RWPE1 (cell line): ENCODE measurements around the gene USB1.

Source experiments
- CTCF ChIA-PET: fragments of 350-600 bp; sonication (Branson Sonifier 250); formaldehyde crosslinking; extraction: SDS; loops from one replicate; lab custom pipeline; 2021; lab: Yijun Ruan, JAX
- POLR2A ChIA-PET: fragments of 400-600 bp; formaldehyde crosslinking; extraction: SDS; loops from one replicate; lab custom pipeline; 2020; ENCODE audit warnings: antibody characterized with exemption; ENCODE audit not compliant: low non-redundant PET; lab: Yijun Ruan, JAX
- DNase-seq: peaks from one replicate; pipeline ENCODE4 v3.0.0; 2012; ENCODE audit warnings: low spot score
- H3K27ac ChIP-seq: fragments of 450-650 bp; 2 replicates; pipeline ENCODE4 v1.5.1; 2017
- TF ChIP-seq, protein P1 (sequence below): fragments of 450-650 bp; conservative IDR thresholded peaks from 2 replicates; pipeline ENCODE4 v1.5.1; 2017; ENCODE audit warnings: low read depth, mild to moderate bottlenecking

Gene USB1

DNA sequence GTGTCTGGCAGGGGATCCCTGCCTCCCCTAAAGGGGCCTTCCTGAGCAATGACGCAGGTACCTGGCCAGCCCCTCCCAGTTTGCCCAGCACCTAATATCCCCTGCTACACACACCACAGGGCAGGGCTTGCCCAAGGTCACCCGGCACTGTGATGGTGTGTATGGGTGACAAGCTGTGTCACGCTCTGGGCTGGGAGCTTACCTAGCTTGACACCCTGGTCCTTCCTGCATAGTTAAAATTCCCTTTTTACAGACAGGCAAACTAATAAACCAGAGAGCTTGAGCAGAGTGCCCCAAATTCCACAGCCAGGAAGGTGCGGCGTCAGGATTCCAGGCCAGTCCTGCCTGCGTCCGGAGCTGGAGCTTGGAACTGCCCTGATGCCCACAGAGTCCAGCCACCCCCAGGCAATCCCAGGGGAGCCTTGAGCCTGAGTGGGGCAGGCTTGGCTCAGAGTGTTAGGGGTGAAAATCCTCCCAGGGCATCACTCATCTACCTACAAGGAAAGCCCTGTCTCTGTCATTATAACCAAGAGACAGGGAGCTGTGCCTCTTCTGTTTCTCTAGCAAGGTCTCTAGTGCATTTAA lies 42.5 kb downstream of the USB1 start:
- ChIA-PET POLR2A (interaction anchor here (0.5 kb wide), 1 partner anchor 39 kb away, joined by 8 read pairs; no protein-coding TSS in a partner anchor), CTCF (no interaction called here)
- TF ChIP-seq, protein P1, sequence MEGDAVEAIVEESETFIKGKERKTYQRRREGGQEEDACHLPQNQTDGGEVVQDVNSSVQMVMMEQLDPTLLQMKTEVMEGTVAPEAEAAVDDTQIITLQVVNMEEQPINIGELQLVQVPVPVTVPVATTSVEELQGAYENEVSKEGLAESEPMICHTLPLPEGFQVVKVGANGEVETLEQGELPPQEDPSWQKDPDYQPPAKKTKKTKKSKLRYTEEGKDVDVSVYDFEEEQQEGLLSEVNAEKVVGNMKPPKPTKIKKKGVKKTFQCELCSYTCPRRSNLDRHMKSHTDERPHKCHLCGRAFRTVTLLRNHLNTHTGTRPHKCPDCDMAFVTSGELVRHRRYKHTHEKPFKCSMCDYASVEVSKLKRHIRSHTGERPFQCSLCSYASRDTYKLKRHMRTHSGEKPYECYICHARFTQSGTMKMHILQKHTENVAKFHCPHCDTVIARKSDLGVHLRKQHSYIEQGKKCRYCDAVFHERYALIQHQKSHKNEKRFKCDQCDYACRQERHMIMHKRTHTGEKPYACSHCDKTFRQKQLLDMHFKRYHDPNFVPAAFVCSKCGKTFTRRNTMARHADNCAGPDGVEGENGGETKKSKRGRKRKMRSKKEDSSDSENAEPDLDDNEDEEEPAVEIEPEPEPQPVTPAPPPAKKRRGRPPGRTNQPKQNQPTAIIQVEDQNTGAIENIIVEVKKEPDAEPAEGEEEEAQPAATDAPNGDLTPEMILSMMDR = no peak
- peak overlapping the region; percentile 6; the same call in 1 of the 2 replicates for H3K27ac ChIP-seq
- DNase-seq = no peak

DNA sequence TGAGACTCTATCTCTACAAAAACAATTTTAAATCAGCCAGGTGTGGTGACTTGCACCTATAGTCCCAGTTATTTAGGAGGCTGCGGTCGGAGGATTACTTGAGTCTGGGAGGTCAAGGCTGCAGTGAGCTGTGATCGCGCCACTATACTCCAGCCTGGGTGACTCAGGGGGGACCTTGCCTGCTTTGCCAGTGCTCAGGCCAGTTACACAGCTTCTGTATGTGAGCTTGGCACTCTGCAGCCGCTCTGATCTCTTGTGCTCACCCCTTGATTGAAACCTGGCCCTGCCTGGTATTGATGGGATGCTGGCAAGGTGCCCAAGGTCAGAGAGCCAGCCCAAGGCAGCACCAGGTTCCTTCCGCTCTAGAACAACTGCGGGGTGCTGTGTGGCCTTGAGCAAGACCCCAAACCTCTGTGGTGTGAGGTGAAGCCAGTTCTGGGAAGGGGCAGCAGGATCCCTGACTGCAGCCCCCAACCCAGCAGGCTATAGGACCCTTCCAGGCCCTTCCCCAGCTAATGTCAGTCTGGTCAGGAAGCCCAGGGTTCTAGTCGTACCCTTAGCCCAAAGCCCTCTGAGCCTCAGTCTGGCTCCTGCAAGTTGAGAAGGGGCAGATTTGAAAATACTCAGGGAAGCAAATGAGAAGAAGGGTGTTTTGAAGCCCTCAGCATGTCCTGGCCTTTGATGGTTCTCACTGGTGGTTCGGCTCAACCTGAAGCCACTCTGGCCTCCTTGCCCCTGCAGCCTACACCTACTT lies 43.2 kb downstream of the USB1 start:
- ChIA-PET CTCF (no interaction called here), POLR2A (interaction anchor here (0.5 kb wide), 1 partner anchor 39 kb away, joined by 8 read pairs; no protein-coding TSS in a partner anchor)
- H3K27ac ChIP-seq = no peak overlapping the region
- no peak for DNase-seq
- TF ChIP-seq, protein P1 = no peak

DNA sequence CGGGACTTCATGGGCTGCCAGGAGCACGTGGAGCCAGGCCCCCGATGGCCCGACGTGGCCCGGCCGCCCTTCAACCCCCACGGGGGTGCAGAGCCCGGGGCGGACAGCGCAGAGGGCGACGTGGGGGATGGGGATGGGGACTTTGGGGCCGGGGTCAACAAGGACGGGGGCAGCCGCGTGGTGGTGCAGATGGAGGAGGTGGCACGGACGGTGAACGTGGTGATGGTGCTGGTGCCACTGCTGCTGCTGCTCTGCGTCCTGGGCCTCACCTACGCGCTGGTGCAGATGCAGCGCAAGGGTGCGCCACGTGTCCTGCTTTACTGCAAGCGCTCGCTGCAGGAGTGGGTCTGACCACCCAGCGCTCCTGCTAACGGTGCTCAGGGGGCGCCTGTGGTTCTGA lies 43.9 kb downstream of the USB1 start:
- ChIA-PET CTCF (no interaction called here), POLR2A (no interaction called here)
- H3K27ac ChIP-seq = no peak overlapping the region
- DNase-seq = no peak
- TF ChIP-seq, protein P1 = no peak

DNA sequence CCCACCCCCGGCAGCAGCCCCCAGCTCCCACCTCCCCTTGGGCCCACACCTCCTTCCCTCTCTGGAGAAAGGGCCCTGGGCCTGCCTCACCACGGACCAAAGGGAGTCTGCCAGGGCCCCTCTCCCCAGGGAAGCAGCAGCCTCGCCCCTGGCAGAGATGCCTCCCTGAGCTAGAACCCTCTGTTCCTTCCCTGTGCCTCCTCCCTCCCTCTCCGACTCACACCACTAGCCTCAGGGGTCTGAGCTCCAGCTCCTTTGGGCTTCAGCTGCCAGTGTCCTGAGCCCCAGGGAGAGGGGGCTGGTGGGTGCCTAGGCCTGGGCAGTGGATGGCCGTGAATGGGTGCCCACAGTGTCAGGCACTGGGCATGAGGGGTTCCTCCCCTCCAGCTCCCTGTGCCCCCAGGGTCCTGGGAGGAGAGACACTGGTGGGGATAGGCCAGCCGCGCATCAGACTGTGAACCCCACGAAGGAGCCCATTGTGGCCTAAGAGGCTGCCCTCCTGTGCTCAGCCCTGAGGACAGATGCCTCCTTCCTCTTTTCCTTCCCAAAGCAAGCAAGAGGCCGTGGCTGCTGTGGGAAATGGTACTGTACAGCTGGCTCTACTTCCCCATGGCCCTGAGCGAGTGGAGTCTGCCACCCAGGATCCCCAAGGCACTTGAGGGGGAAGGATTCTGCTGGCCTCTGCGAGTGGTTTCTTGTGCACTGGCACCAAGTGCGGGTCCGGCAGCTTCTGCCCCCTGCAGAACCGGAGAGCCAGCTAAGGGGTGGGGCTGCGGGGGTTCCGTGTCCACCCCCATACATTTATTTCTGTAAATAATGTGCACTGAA lies 45.1 kb downstream of the USB1 start:
- no peak for DNase-seq
- ChIA-PET CTCF (no interaction called here), POLR2A (no interaction called here)
- TF ChIP-seq, protein P1 = no peak
- H3K27ac ChIP-seq = no peak overlapping the region

DNA sequence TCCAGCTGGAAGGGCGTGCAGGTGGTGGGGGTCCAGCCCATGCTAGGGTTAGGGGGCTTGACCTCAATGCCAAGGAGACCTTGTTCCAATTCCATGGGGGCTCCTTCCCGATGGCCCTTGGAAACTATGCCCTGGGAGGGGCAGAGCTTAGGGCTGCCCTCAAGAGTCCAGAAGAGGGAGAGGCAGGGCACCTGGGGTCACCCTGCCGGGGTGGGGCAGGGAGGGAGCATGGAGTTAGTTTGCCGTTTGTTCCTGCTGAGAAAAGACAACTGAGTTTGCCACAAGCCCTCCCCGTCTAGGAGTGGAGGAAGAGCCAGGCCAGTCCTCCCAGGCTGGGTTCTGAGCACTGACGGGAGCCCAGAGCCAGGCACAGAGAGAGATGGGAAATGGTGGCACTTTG lies 45.7 kb downstream of the USB1 start:
- POLR2A ChIA-PET = no interaction called here
- H3K27ac ChIP-seq = no peak overlapping the region
- no peak for DNase-seq
- TF ChIP-seq, protein P1 = no peak
- CTCF ChIA-PET = no interaction called here
